Adrenal gland (tissue), 12 donors: ENCODE data around the gene PANX3. TPM values are rescaled to one million over a fixed set of nuclear protein-coding genes. Genes with fewer than 3 reads are reported as not detected.

ENCODE experiments used
- DNase-seq, 7 donors: peaks; one replicate each; pipeline ENCODE4 v3.0.0-alpha.2; 2019 to 2020
- H3K27ac ChIP-seq, 5 donors: fragments of 200-600 bp; sonication (generic) in 4 of 5; 1 replicate in 3 of 5; 2 replicates in 2 of 5; pipeline versions ENCODE4 v1.5.1 to v1.8.0; 2016 to 2020; ENCODE audit warnings: mild to moderate bottlenecking in 1 of 5
- H3K27me3 ChIP-seq: fragments of 200-600 bp; 2 replicates; pipeline ENCODE4 v1.8.0; 2021
- H3K36me3 ChIP-seq, 2 donors: fragments of 200-600 bp; replicated peaks in 1 of 2; 1 replicate in 1 of 2; 2 replicates in 1 of 2; pipeline versions ENCODE4 v1.5.1 to v1.8.0; 2018 to 2022
- H3K4me1 ChIP-seq, 2 donors: fragments of 200-600 bp; replicated peaks in 1 of 2; 1 replicate in 1 of 2; 2 replicates in 1 of 2; pipeline versions ENCODE4 v1.5.1 to v1.8.0; 2018 to 2021
- H3K4me3 ChIP-seq, 4 donors: fragments of 200-600 bp; sonication (generic) in 3 of 4; one replicate each; pipeline ENCODE4 v1.5.1; 2016 to 2018
- H3K9me3 ChIP-seq, 3 donors: fragments of 200-600 bp; sonication (generic) in 1 of 3; replicated peaks in 1 of 3; 1 replicate in 2 of 3; 2 replicates in 1 of 3; pipeline versions ENCODE4 v1.5.1 to v1.8.0; 2016 to 2021
- CTCF ChIP-seq, 6 experiments: fragments of 450-650 bp in 4 of 6; fragments of 200-600 bp in 2 of 6; sonication (generic) in 1 of 6; IDR thresholded peaks; 1 replicate in 5 of 6; 2 replicates in 1 of 6; pipeline versions ENCODE4 v1.5.1 to v1.8.0; 2016 to 2021; ENCODE audit warnings: antibody characterized with exemption in 6 of 6, mild to moderate bottlenecking in 2 of 6, moderate library complexity in 1 of 6
- POLR2A ChIP-seq, 2 donors: fragments of 450-650 bp; IDR thresholded peaks; one replicate each; pipeline ENCODE4 v1.6.1; 2017; ENCODE audit warnings: antibody characterized with exemption in 2 of 2, mild to moderate bottlenecking in 2 of 2, moderate library complexity in 1 of 2
- WGBS, 4 donors: extraction: QIAGEN DNeasy Blood & Tissue Kit in 2 of 4; methylation state at CpG; one replicate each; pipeline versions ENCODE4 v1.1.5 to v1.1.7; 2013 to 2017; 5-methylcytosine and 5-hydroxymethylcytosine counted together
- intact Hi-C, 2 donors: fragments of 100-400 bp; cut with DNase I; formaldehyde crosslinking; loops; one replicate each; pipeline versions ENCODE4 v1.14.1 to v1.15.0; 2022 to 2023
- polyA plus RNA-seq, 3 donors: library from polyadenylated mRNA; stranded (reverse); fragments of 200-250 nt in 2 of 3; fragments of 350-450 nt in 1 of 3; fragmentation: Illumina TruSeq in 1 of 3; extraction: RNeasy Lipid Tissue Mini Kit (QIAGEN cat#74804) in 1 of 3; gene quantifications; one replicate each; pipeline ENCODE4 v1.2.3, GENCODE V29; 2013 to 2014
- total RNA-seq, 9 donors: library from RNA; depleted of rRNA in 4 of 9; stranded (reverse); fragments of >200 nt in 4 of 9; fragments of 120-200 nt in 1 of 9; fragmentation: NEBNext Ultra II Directional in 1 of 9; extraction: Animal tissue kit (Norgen Biotek cat#: 25700) in 1 of 9; gene quantifications; one replicate each; pipeline versions ENCODE4 v1.1.0 to v1.2.4, GENCODE V29; 2013 to 2023
- donor health status: healthy with polysubstance abuse.
- donor health status: Bipolar disorder and iron deficiency.
- donor health status: DM: yes; HTN: yes; CAD: no.
- donor health status: DM: no; HTN: no; CAD: no.
- donor health status: DM: no; HTN: no; CAD: no.
- donor health status: DM: yes; HTN: yes; CAD: no.

The PANX3 gene
- total and polyA plus RNA-seq, 12 donors, result not detected

- Histone ChIP-seq H3K9me3 (no peaks in the 10 kb centered on the region), H3K36me3 (peaks cover 0 to 47% of the 10 kb centered on the region in 2 donors), H3K4me3 (no peak overlapping the region), H3K4me1 (peaks cover 5 to 31% of the 10 kb centered on the region in 2 donors), H3K27ac (no peak overlapping the region), H3K27me3 (no peaks in the 10 kb centered on the region)
- TF ChIP-seq CTCF (IDR thresholded peaks at IDR 0.05), result no peak
- TF ChIP-seq POLR2A (IDR thresholded peaks at IDR 0.05), result no peak
- WGBS, 4 donors, result 90 to 98% (median 94%) methylated on average over 3 of the region's 3 CpGs
- intact Hi-C loops, result no loop called here
- no peak for DNase-seq
Measured at GRCh38 chr11:124625504-124626168, 14.4 kb downstream of the PANX3 start.

GRCh38 chr11:124627546-124627945, 16.3 kb downstream of the PANX3 start:
- Histone ChIP-seq H3K4me3 (no peak overlapping the region), H3K36me3 (peaks cover 0 to 66% of the 10 kb centered on the region in 2 donors), H3K27ac (no peak overlapping the region), H3K4me1 (peaks cover 5 to 26% of the 10 kb centered on the region in 2 donors), H3K27me3 (no peaks in the 10 kb centered on the region), H3K9me3 (no peaks in the 10 kb centered on the region)
- WGBS, 4 donors, result 87 to 91% (median 89%) methylated on average over 5 of the region's 5 CpGs
- TF ChIP-seq CTCF (IDR thresholded peaks at IDR 0.05) (no peak), POLR2A (IDR thresholded peaks at IDR 0.05) (no peak)
- intact Hi-C loops, result no loop called here
- no peak for DNase-seq

GRCh38 chr11:124629961-124630360, 18.7 kb downstream of the PANX3 start:
- 85 to 93% (median 90%) methylated on average over 4 of the region's 4 CpGs for WGBS, 4 donors
- Histone ChIP-seq H3K4me3 (no peak overlapping the region), H3K4me1 (peaks cover 0 to 8% of the 10 kb centered on the region in 2 donors), H3K27me3 (no peaks in the 10 kb centered on the region), H3K36me3 (peaks cover 0 to 82% of the 10 kb centered on the region in 2 donors), H3K9me3 (no peaks in the 10 kb centered on the region), H3K27ac (no peak overlapping the region)
- no peak for TF ChIP-seq POLR2A (IDR thresholded peaks at IDR 0.05)
- TF ChIP-seq CTCF (IDR thresholded peaks at IDR 0.05), result no peak
- no peak for DNase-seq
- intact Hi-C loops, result no loop called here

GRCh38 chr11:124633355-124633754, 22.1 kb downstream of the PANX3 start:
- WGBS, 4 donors, result 79 to 88% (median 80%) methylated on average over 1 of the region's 1 CpG
- Histone ChIP-seq H3K27me3 (no peaks in the 10 kb centered on the region), H3K4me3 (no peak overlapping the region), H3K9me3 (no peaks in the 10 kb centered on the region), H3K27ac (no peak overlapping the region), H3K4me1 (no peaks in the 10 kb centered on the region), H3K36me3 (peaks cover 0 to 84% of the 10 kb centered on the region in 2 donors)
- DNase-seq, result no peak
- intact Hi-C loops, result no loop called here
- TF ChIP-seq POLR2A (IDR thresholded peaks at IDR 0.05) (no peak), CTCF (IDR thresholded peaks at IDR 0.05) (peak in 1 of 6 experiments; percentile 20)
